ENCODE measurements around the gene COL6A2.

The COL6A2 gene

DNA sequence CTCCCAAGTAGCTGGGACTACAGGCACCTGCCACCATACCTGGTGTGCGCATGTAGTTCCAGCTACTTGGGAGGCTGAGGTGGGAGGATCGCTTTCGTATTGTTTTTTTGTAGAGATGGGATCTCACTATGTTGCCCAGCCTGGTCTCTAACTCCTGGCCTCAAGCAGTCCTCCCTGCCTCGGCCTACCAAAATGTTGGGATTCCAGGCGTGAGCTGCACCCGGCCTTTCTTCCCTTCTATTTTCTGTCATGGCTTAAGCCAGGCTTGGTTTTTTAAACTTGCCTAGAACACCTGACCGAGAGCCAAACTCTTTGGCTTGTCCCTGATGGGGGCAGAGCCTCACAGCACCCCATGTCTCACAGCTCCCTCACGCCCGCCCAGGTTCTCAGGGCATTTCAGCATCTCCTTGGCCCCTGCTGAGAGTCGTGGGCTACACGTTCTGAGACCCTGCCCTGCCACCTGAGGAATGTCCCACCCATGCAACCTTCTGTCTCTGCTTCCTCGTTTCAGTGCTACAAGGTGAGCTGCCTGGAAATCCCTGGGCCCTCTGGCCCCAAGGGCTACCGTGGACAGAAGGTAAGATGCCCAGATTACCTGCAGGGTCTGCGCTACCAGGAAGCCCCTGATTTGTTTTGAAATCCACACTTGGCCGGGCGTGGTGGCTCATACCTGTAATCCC, 15.7 kb downstream of the COL6A2 start:
- Histone ChIP-seq H3K9me3 (ENCODE audit: low read length) (no peaks in the 10 kb centered on the region), H3K4me1 (ENCODE audit: insufficient read depth, low read length) (peaks cover 25% of the 10 kb centered on the region), H3K27ac (ENCODE audit: low read depth, low read length) (no peak overlapping the region), H3K9ac (ENCODE audit: low read length) (no peak overlapping the region), H3K4me3 (ENCODE audit: low read depth in 1 of 2, low read length in 2 of 2) (no peak overlapping the region), H3K27me3 (ENCODE audit: control insufficient read depth in 1 of 2, insufficient read depth in 2 of 2, low read length in 2 of 2) (no peaks in the 10 kb centered on the region), H3K36me3 (ENCODE audit: insufficient read depth, low read length) (peaks cover 69% of the 10 kb centered on the region)

DNA sequence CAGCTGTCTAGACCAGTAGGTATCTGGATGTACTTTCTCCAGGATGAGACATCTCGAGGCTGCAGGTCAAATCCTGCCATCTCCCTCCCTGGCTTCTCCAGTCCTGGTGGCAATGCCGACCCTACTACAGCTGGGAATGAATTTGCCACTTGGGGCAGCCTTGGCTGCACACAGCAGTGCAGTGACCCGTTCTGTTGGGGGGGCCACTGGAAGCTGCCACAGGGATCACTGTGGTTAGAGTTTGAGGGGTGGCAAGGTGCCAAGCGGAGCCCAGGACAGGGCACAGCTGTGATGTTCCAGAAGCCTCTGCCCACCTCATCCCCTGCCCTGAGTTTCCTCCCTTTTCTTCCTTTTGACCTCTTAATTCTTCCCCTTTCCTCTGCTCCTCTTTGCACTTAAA, 17.1 kb downstream of the COL6A2 start:
- no peak overlapping the region for H3K4me3 ChIP-seq (ENCODE audit: low read depth in 1 of 2, low read length in 2 of 2)
- H3K9ac ChIP-seq (ENCODE audit: low read length) = no peak overlapping the region
- H3K9me3 ChIP-seq (ENCODE audit: low read length) = no peaks in the 10 kb centered on the region
- no peaks in the 10 kb centered on the region for H3K27me3 ChIP-seq (ENCODE audit: control insufficient read depth in 1 of 2, insufficient read depth in 2 of 2, low read length in 2 of 2)
- peaks cover 12% of the 10 kb centered on the region for H3K4me1 ChIP-seq (ENCODE audit: insufficient read depth, low read length)
- peaks cover 83% of the 10 kb centered on the region for H3K36me3 ChIP-seq (ENCODE audit: insufficient read depth, low read length)
- H3K27ac ChIP-seq (ENCODE audit: low read depth, low read length) = no peak overlapping the region

DNA sequence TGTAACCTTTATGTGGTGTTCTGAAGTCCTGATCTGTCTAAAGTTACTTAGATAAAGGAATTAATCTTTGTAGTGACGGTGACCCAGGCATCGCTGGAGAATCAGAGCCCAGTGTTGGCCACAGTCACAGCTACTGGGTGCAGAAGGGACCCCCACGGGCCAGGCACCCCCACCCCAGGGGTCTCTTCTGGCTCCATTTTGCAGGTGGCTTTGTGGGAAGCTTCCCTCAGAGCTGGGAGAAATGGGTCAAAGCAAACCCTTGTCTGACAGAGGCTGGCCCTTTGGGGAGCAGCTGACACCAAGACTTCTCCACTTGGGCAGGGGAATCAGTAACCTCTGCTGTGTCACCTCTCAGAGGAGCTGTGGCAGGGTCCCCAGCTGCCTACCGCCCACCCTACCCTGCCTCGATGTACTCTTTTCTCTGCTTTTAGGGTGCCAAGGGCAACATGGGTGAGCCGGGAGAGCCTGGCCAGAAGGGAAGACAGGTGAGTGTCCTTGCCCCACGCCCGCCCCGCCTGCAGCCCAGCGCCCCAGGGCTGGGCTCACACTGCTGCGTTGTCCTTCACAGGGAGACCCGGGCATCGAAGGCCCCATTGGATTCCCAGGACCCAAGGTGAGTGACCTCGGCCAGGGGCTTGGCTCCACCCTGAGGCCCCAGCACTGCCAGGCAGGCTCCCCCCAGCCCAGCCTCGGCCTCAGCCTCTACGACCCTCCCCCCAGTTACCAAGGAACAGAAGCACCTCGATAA, 17.7 kb downstream of the COL6A2 start:
- H3K36me3 ChIP-seq (ENCODE audit: insufficient read depth, low read length) = peaks cover 89% of the 10 kb centered on the region
- no peak overlapping the region for H3K9ac ChIP-seq (ENCODE audit: low read length)
- H3K4me1 ChIP-seq (ENCODE audit: insufficient read depth, low read length) = peaks cover 5% of the 10 kb centered on the region
- H3K4me3 ChIP-seq (ENCODE audit: low read depth in 1 of 2, low read length in 2 of 2) = no peak overlapping the region
- no peaks in the 10 kb centered on the region for H3K9me3 ChIP-seq (ENCODE audit: low read length)
- H3K27ac ChIP-seq (ENCODE audit: low read depth, low read length) = peak overlapping the region; percentile 24
- H3K27me3 ChIP-seq (ENCODE audit: control insufficient read depth in 1 of 2, insufficient read depth in 2 of 2, low read length in 2 of 2) = no peaks in the 10 kb centered on the region

DNA sequence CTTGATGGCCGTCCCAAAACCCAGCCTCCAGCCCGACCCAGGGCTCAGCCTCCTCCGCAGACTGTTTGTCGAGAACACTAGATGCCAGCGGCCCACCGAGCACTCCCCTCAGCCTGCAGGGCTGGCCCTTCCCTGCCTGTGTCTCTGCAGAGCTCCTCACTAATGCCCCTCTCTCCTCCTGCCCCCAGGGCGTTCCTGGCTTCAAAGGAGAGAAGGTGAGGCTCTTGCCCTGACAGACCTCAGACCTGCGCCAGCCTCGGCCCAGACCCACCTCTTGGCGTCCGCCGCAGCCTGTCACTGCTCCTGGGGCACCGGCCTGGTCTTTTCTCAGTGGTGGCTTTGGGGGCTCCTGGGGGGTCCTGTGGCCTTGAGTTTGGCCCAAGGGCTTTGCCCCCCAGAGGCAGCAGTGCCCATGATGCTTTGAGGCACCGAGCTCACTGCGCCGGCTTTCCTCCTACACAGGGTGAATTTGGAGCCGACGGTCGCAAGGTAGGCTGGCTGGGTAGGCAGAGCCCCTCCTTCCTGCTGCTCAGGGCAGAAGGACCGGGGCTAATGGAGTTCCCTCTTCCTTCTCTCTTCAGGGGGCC, 18.4 kb downstream of the COL6A2 start:
- Histone ChIP-seq H3K4me3 (ENCODE audit: low read depth in 1 of 2, low read length in 2 of 2) (no peak overlapping the region), H3K27me3 (ENCODE audit: control insufficient read depth in 1 of 2, insufficient read depth in 2 of 2, low read length in 2 of 2) (no peaks in the 10 kb centered on the region), H3K4me1 (ENCODE audit: insufficient read depth, low read length) (no peaks in the 10 kb centered on the region), H3K36me3 (ENCODE audit: insufficient read depth, low read length) (peaks cover 96% of the 10 kb centered on the region), H3K9ac (ENCODE audit: low read length) (no peak overlapping the region), H3K9me3 (ENCODE audit: low read length) (no peaks in the 10 kb centered on the region), H3K27ac (ENCODE audit: low read depth, low read length) (peak overlapping the region; percentile 24)

- no peak overlapping the region for H3K27ac ChIP-seq (ENCODE audit: low read depth, low read length)
These were observed 19.1 kb downstream of the COL6A2 start for GRCh38 chr21:46116776-46117585.

DNA sequence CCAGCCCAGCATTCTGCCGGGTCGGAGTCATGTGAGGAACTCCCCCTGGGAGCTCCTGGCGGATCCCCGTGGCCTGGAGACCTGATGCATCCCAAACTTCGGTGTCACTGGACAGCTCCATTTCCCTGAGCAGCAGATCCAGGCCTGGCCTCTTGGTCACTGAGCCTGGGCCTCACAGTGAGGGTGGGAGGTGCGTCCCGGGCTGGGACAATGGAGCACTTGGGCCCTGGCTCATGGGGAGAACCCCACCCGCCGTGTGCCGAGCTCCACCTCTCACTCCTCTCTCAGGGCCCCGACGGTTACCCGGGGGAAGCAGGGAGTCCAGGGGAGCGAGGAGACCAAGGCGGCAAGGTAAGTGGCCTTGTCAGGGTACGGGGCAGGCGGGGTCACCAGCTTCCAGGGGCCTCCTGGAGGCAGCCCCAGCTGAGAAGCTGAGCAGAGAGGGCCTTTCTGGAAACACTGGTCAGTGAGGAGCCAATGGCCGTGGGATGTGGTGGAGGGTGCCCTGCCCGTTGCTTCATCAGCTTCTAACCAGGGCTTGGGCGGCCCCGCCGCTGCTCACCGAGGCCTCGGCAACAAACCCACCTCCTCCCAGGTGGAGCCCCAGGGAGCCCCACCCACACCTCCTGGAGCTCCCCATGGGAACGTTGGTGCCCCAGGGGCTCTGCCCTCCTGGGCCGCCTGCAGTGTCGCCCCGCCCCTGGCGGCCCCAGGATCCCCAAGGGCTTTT, 19.8 kb downstream of the COL6A2 start:
- Histone ChIP-seq H3K4me3 (ENCODE audit: low read depth in 1 of 2, low read length in 2 of 2) (no peak overlapping the region), H3K27me3 (ENCODE audit: control insufficient read depth in 1 of 2, insufficient read depth in 2 of 2, low read length in 2 of 2) (no peaks in the 10 kb centered on the region), H3K4me1 (ENCODE audit: insufficient read depth, low read length) (no peaks in the 10 kb centered on the region), H3K27ac (ENCODE audit: low read depth, low read length) (no peak overlapping the region), H3K9ac (ENCODE audit: low read length) (no peak overlapping the region), H3K36me3 (ENCODE audit: insufficient read depth, low read length) (peaks cover 100% of the 10 kb centered on the region), H3K9me3 (ENCODE audit: low read length) (no peaks in the 10 kb centered on the region)

More at GRCh38 chr21:46116776-46117585, 19.1 kb downstream of the COL6A2 start:
- Histone ChIP-seq H3K4me1 (ENCODE audit: insufficient read depth, low read length) (no peaks in the 10 kb centered on the region), H3K9ac (ENCODE audit: low read length) (no peak overlapping the region), H3K27me3 (ENCODE audit: control insufficient read depth in 1 of 2, insufficient read depth in 2 of 2, low read length in 2 of 2) (no peaks in the 10 kb centered on the region), H3K36me3 (ENCODE audit: insufficient read depth, low read length) (peaks cover 100% of the 10 kb centered on the region), H3K4me3 (ENCODE audit: low read depth in 1 of 2, low read length in 2 of 2) (no peak overlapping the region), H3K9me3 (ENCODE audit: low read length) (no peaks in the 10 kb centered on the region)

GRCh38 chr21:46118316-46119143, 20.6 kb downstream of the COL6A2 start:
- no peaks in the 10 kb centered on the region for H3K27me3 ChIP-seq (ENCODE audit: control insufficient read depth in 1 of 2, insufficient read depth in 2 of 2, low read length in 2 of 2)
- peaks cover 99% of the 10 kb centered on the region for H3K36me3 ChIP-seq (ENCODE audit: insufficient read depth, low read length)
- no peak overlapping the region for H3K9ac ChIP-seq (ENCODE audit: low read length)
- no peak overlapping the region for H3K27ac ChIP-seq (ENCODE audit: low read depth, low read length)
- no peak overlapping the region for H3K4me3 ChIP-seq (ENCODE audit: low read depth in 1 of 2, low read length in 2 of 2)
- no peaks in the 10 kb centered on the region for H3K4me1 ChIP-seq (ENCODE audit: insufficient read depth, low read length)
- H3K9me3 ChIP-seq (ENCODE audit: low read length) = no peaks in the 10 kb centered on the region

- H3K27ac ChIP-seq (ENCODE audit: low read depth, low read length) = no peak overlapping the region
- no peaks in the 10 kb centered on the region for H3K4me1 ChIP-seq (ENCODE audit: insufficient read depth, low read length)
- no peak overlapping the region for H3K4me3 ChIP-seq (ENCODE audit: low read depth in 1 of 2, low read length in 2 of 2)
- peaks cover 99% of the 10 kb centered on the region for H3K36me3 ChIP-seq (ENCODE audit: insufficient read depth, low read length)
- no peak overlapping the region for H3K9ac ChIP-seq (ENCODE audit: low read length)
- H3K9me3 ChIP-seq (ENCODE audit: low read length) = no peaks in the 10 kb centered on the region
- no peaks in the 10 kb centered on the region for H3K27me3 ChIP-seq (ENCODE audit: control insufficient read depth in 1 of 2, insufficient read depth in 2 of 2, low read length in 2 of 2)
These were observed 21.3 kb downstream of the COL6A2 start for GRCh38 chr21:46119144-46119636.

DNA sequence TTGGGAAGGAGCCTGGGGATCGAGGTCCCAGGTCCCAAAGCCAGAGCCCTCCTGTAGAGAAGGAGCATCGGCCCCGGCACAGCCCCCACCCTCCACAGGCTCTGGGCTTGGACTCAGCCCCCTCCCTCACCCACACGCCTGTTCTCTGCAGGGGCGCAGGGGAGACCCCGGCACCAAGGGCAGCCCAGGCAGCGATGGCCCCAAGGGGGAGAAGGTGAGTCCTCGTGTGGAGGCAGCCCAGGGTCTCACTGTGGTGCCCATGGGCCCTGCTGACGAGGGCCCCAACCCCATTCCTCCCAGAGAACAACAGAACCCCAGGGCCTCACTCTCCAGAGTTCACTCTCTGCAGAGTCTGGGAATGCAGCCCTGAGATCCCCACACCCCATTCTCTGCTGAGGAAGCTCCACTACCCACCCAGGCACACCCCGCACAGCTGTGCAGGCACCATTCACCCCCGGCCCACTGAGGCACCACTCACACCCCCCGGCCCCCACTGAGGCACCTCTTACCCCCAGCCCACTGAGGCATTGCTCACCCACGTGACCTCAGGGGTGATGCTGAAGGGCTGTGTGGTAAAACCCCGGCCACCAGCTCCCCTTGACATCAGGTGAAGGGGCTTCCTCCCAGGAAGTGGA, 21.8 kb downstream of the COL6A2 start:
- Histone ChIP-seq H3K4me1 (ENCODE audit: insufficient read depth, low read length) (no peaks in the 10 kb centered on the region), H3K9me3 (ENCODE audit: low read length) (no peaks in the 10 kb centered on the region), H3K4me3 (ENCODE audit: low read depth in 1 of 2, low read length in 2 of 2) (no peak overlapping the region), H3K27ac (ENCODE audit: low read depth, low read length) (peak overlapping the region; percentile 34), H3K27me3 (ENCODE audit: control insufficient read depth in 1 of 2, insufficient read depth in 2 of 2, low read length in 2 of 2) (no peaks in the 10 kb centered on the region), H3K36me3 (ENCODE audit: insufficient read depth, low read length) (peaks cover 99% of the 10 kb centered on the region), H3K9ac (ENCODE audit: low read length) (no peak overlapping the region)

Measured in muscle layer of colon (tissue), 2 donors.